ENCODE data around the gene EGFL6. TPM values are rescaled to one million over a fixed set of nuclear protein-coding genes. Genes with fewer than 3 reads are reported as not detected.

The EGFL6 gene
- total RNA-seq, 1 experiment from 2014 or later = not detected

GRCh38 chrX:13547671-13548070 lies 21.7 kb upstream of the EGFL6 start:
- H3K27ac ChIP-seq (ENCODE audit: low read length) = no peak overlapping the region
- TF ChIP-seq SIN3A (IDR thresholded peaks at IDR 0.05; ENCODE audit: borderline replicate concordance, insufficient read depth, low read depth, low read length) (no peak), REST (IDR thresholded peaks at IDR 0.05; ENCODE audit: insufficient read depth in 1 of 2, low read depth in 2 of 2, low read length in 1 of 2) (no peak), TCF7L2 (IDR thresholded peaks at IDR 0.05; ENCODE audit: low read depth, low read length) (no peak), POLR2AphosphoS5 (IDR thresholded peaks at IDR 0.05; ENCODE audit: low read depth, low read length) (no peak)
- TF ChIP-seq, protein P1, sequence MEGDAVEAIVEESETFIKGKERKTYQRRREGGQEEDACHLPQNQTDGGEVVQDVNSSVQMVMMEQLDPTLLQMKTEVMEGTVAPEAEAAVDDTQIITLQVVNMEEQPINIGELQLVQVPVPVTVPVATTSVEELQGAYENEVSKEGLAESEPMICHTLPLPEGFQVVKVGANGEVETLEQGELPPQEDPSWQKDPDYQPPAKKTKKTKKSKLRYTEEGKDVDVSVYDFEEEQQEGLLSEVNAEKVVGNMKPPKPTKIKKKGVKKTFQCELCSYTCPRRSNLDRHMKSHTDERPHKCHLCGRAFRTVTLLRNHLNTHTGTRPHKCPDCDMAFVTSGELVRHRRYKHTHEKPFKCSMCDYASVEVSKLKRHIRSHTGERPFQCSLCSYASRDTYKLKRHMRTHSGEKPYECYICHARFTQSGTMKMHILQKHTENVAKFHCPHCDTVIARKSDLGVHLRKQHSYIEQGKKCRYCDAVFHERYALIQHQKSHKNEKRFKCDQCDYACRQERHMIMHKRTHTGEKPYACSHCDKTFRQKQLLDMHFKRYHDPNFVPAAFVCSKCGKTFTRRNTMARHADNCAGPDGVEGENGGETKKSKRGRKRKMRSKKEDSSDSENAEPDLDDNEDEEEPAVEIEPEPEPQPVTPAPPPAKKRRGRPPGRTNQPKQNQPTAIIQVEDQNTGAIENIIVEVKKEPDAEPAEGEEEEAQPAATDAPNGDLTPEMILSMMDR (IDR thresholded peaks at IDR 0.05) = no peak
- in situ Hi-C loops (cut with HindIII; ENCODE audit: low pct_unique_long_range_greater_than_20kb, low sequenced_read_pairs) (no loop called here), intact Hi-C loops (cut with micrococcal nuclease; ENCODE audit: unreplicated experiment) (no loop called here)
- no TSS peak for BruUV-seq (replicated peaks)
- ATAC-seq = no peak
- H3K9me3 ChIP-seq (ENCODE audit: control insufficient read depth, insufficient read depth, low read depth, low read length) = no peaks in the 10 kb centered on the region
- no peaks in the 10 kb centered on the region for H3K27me3 ChIP-seq (ENCODE audit: control insufficient read depth, insufficient read depth, low read length)
- POLR2A ChIA-PET = no interaction called here
- CTCF ChIA-PET = no interaction called here
- H3K4me3 ChIP-seq (ENCODE audit: low read depth in 2 of 2, low read length in 2 of 2) = no peak overlapping the region
- no peaks in the 10 kb centered on the region for H3K36me3 ChIP-seq (ENCODE audit: control insufficient read depth, insufficient read depth, low read length)
- no peak for DNase-seq (ENCODE audit: low read depth, low spot score)
- H3K4me1 ChIP-seq (ENCODE audit: control insufficient read depth, insufficient read depth, low read length) = no peaks in the 10 kb centered on the region

DNA sequence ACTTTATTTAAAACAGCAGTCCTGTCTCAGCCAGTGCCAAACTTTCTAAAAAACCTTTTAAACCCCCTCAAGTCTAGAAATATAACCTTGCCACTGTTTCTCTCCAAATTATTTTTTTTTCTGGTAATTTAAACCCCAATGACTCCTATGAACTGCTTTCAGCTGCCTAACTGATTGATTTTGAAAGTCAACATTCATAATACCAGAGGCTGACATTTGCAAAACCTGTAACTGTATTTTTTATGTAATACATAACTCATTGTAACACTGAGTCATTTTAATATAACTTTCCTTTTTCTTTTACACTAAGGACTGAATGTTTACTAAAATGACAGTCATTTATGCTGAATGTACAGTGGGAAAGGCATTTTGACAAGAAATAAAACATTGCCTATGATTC lies 19.1 kb upstream of the EGFL6 start:
- intact Hi-C loops (cut with micrococcal nuclease; ENCODE audit: unreplicated experiment) = no loop called here
- TF ChIP-seq TCF7L2 (IDR thresholded peaks at IDR 0.05; ENCODE audit: low read depth, low read length) = no peak
- no peak for TF ChIP-seq POLR2AphosphoS5 (IDR thresholded peaks at IDR 0.05; ENCODE audit: low read depth, low read length)
- TF ChIP-seq SIN3A (IDR thresholded peaks at IDR 0.05; ENCODE audit: borderline replicate concordance, insufficient read depth, low read depth, low read length) = no peak
- TF ChIP-seq, protein P1 (IDR thresholded peaks at IDR 0.05) = no peak
- no peak for TF ChIP-seq REST (IDR thresholded peaks at IDR 0.05; ENCODE audit: insufficient read depth in 1 of 2, low read depth in 2 of 2, low read length in 1 of 2)
- H3K27ac ChIP-seq (ENCODE audit: low read length) = no peak overlapping the region
- no peaks in the 10 kb centered on the region for H3K27me3 ChIP-seq (ENCODE audit: control insufficient read depth, insufficient read depth, low read length)
- H3K9me3 ChIP-seq (ENCODE audit: control insufficient read depth, insufficient read depth, low read depth, low read length) = no peaks in the 10 kb centered on the region
- H3K4me3 ChIP-seq (ENCODE audit: low read depth in 2 of 2, low read length in 2 of 2) = no peak overlapping the region
- no peak for ATAC-seq
- ChIA-PET CTCF (no interaction called here), POLR2A (no interaction called here)
- BruUV-seq (replicated peaks) = no TSS peak
- in situ Hi-C loops (cut with HindIII; ENCODE audit: low pct_unique_long_range_greater_than_20kb, low sequenced_read_pairs) = no loop called here
- DNase-seq (ENCODE audit: low read depth, low spot score) = no peak
- no peaks in the 10 kb centered on the region for H3K4me1 ChIP-seq (ENCODE audit: control insufficient read depth, insufficient read depth, low read length)
- H3K36me3 ChIP-seq (ENCODE audit: control insufficient read depth, insufficient read depth, low read length) = no peaks in the 10 kb centered on the region
